Measurements from ENCODE around the gene FFAR1.

FFAR1 gene

DNA sequence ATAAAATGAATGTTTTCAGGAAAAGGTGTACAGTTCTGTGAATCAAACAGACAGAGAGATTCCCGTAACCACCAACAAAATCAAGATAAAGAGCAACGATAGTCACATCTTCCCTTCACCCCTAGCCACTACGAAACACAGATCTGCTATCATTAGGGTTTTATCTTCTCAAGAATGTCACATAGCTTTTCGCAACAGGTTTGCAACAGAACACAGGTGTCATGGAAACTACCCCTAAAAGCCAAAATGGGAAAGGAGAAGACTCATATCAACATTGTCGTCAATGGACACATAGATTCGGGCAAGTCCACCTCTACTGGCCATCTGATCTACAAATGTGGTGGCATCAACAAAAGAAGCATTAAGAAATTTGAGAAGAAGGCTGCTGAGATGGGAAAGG is 34.2 kb downstream of the FFAR1 start:
- ATAC-seq (ENCODE audit: insufficient read depth, low read depth) (no peak), DNase-seq (no peak)
- H2AFZ ChIP-seq (ENCODE audit: low read depth, low read length) = no peak overlapping the region
- no peak overlapping the region for H3K4me3 ChIP-seq (ENCODE audit: low read depth in 1 of 2, low read length in 2 of 2)
- no peaks in the 10 kb centered on the region for H4K20me1 ChIP-seq (ENCODE audit: insufficient read depth, low read length)
- no peaks in the 10 kb centered on the region for H3K79me2 ChIP-seq (ENCODE audit: insufficient read depth, low read length)
- no peak overlapping the region for H3K27ac ChIP-seq (ENCODE audit: low read length)
- H3K9me3 ChIP-seq (ENCODE audit: insufficient read depth, low read length, severe bottlenecking) = peaks cover 14% of the 10 kb centered on the region
- peaks cover 3% of the 10 kb centered on the region for H3K27me3 ChIP-seq (ENCODE audit: insufficient read depth, low read length, poor library complexity)
- TF ChIP-seq, protein P1, sequence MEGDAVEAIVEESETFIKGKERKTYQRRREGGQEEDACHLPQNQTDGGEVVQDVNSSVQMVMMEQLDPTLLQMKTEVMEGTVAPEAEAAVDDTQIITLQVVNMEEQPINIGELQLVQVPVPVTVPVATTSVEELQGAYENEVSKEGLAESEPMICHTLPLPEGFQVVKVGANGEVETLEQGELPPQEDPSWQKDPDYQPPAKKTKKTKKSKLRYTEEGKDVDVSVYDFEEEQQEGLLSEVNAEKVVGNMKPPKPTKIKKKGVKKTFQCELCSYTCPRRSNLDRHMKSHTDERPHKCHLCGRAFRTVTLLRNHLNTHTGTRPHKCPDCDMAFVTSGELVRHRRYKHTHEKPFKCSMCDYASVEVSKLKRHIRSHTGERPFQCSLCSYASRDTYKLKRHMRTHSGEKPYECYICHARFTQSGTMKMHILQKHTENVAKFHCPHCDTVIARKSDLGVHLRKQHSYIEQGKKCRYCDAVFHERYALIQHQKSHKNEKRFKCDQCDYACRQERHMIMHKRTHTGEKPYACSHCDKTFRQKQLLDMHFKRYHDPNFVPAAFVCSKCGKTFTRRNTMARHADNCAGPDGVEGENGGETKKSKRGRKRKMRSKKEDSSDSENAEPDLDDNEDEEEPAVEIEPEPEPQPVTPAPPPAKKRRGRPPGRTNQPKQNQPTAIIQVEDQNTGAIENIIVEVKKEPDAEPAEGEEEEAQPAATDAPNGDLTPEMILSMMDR (IDR thresholded peaks at IDR 0.05; ENCODE audit: borderline replicate concordance, extremely low read depth, low read length, poor library complexity, severe bottlenecking) = no peak
- TF ChIP-seq EZH2 (IDR thresholded peaks at IDR 0.05; ENCODE audit: borderline replicate concordance, low read depth, low read length, severe bottlenecking) = no peak
- H3K9ac ChIP-seq (ENCODE audit: low read depth, low read length) = no peak overlapping the region
- H3K36me3 ChIP-seq (ENCODE audit: insufficient read depth, low read length) = no peaks in the 10 kb centered on the region
- no peak overlapping the region for H3K4me2 ChIP-seq (ENCODE audit: insufficient read depth, low read length)
- no peaks in the 10 kb centered on the region for H3K4me1 ChIP-seq (ENCODE audit: insufficient read depth, low read length)

DNA sequence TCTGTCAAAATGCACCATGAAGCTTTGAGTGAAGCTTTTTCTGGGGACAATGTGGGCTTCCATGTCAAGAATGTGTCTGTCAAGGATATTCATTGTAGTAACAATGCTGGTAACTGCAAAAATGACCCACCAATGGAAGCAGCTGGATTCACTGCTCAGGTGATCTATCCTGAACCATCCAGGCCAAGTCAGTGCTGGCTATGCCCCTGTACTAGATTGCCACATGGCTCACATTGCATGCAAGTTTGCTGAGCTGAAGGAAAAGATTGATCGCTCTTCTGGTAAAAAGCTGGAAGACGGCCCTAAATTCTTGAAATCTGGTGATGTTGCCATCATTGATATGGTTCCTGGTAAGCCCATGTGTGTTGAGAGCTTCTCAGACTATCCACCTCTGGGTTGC is 35.8 kb downstream of the FFAR1 start:
- TF ChIP-seq, protein P1 (IDR thresholded peaks at IDR 0.05; ENCODE audit: borderline replicate concordance, extremely low read depth, low read length, poor library complexity, severe bottlenecking) = no peak
- TF ChIP-seq EZH2 (IDR thresholded peaks at IDR 0.05; ENCODE audit: borderline replicate concordance, low read depth, low read length, severe bottlenecking) = no peak
- Histone ChIP-seq H3K4me2 (ENCODE audit: insufficient read depth, low read length) (no peak overlapping the region), H3K36me3 (ENCODE audit: insufficient read depth, low read length) (no peaks in the 10 kb centered on the region), H3K27me3 (ENCODE audit: insufficient read depth, low read length, poor library complexity) (peaks cover 3% of the 10 kb centered on the region), H4K20me1 (ENCODE audit: insufficient read depth, low read length) (no peaks in the 10 kb centered on the region), H3K9me3 (ENCODE audit: insufficient read depth, low read length, severe bottlenecking) (peaks cover 18% of the 10 kb centered on the region), H3K9ac (ENCODE audit: low read depth, low read length) (no peak overlapping the region), H3K27ac (ENCODE audit: low read length) (no peak overlapping the region), H3K79me2 (ENCODE audit: insufficient read depth, low read length) (no peaks in the 10 kb centered on the region), H3K4me3 (ENCODE audit: low read depth in 1 of 2, low read length in 2 of 2) (no peak overlapping the region), H2AFZ (ENCODE audit: low read depth, low read length) (no peak overlapping the region), H3K4me1 (ENCODE audit: insufficient read depth, low read length) (no peaks in the 10 kb centered on the region)
- ATAC-seq (ENCODE audit: insufficient read depth, low read depth) = no peak
- no peak for DNase-seq

DNA sequence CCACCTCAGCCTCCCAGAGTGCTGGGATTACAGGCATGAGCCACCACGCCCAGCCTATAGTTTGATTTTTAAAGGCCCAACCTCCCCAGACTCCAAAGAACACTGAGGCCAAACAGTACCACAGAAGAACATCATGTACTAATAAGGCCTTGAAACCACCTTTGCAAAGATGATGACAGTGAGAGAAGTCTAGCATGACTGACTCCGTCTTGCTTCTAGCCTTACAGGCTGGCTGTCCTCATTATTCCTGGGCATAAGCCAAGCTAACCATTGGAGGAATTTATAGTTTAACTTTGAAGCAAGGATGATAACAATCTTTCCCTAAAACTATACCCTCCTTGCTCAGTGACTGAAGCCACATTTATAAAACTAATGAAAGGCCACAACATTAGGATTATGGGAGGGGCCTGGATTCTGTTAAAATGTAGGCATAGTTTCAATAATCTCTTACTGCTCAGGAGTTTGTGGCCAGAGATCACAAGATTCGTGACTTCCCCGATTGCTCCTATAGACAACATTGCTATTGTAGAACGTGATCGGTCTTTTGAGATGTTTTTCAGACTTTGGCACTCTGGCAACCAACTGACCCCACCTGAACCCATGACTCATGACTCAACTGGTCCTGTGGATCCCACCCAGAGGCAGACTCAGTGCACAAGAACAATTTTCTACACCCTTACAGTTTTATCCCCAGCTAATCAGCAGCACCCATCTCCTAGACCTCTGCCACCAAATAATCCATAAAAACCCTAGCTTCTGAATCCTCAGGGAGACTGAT is 40.8 kb downstream of the FFAR1 start:
- Histone ChIP-seq H3K4me3 (ENCODE audit: low read depth in 1 of 2, low read length in 2 of 2) (no peak overlapping the region), H3K4me1 (ENCODE audit: insufficient read depth, low read length) (no peaks in the 10 kb centered on the region), H3K4me2 (ENCODE audit: insufficient read depth, low read length) (no peak overlapping the region), H3K36me3 (ENCODE audit: insufficient read depth, low read length) (no peaks in the 10 kb centered on the region), H3K9ac (ENCODE audit: low read depth, low read length) (no peak overlapping the region), H3K79me2 (ENCODE audit: insufficient read depth, low read length) (no peaks in the 10 kb centered on the region), H3K27me3 (ENCODE audit: insufficient read depth, low read length, poor library complexity) (no peaks in the 10 kb centered on the region), H2AFZ (ENCODE audit: low read depth, low read length) (no peak overlapping the region), H4K20me1 (ENCODE audit: insufficient read depth, low read length) (no peaks in the 10 kb centered on the region), H3K27ac (ENCODE audit: low read length) (no peak overlapping the region), H3K9me3 (ENCODE audit: insufficient read depth, low read length, severe bottlenecking) (peaks cover 21% of the 10 kb centered on the region)
- TF ChIP-seq, protein P1 (IDR thresholded peaks at IDR 0.05; ENCODE audit: borderline replicate concordance, extremely low read depth, low read length, poor library complexity, severe bottlenecking) = no peak
- no peak for TF ChIP-seq EZH2 (IDR thresholded peaks at IDR 0.05; ENCODE audit: borderline replicate concordance, low read depth, low read length, severe bottlenecking)
- no peak for ATAC-seq (ENCODE audit: insufficient read depth, low read depth)
- no peak for DNase-seq

Measured in DND-41 (cell line).